Ascending aorta (tissue), 2 donors: Measurements from ENCODE around the gene MYO3B. TPM values are rescaled to one million over a fixed set of nuclear protein-coding genes. Genes with fewer than 3 reads are reported as not detected.
"Not testable (repeated sequence)": the region's sequence is repeated elsewhere in the genome, so short reads cannot be mapped to it uniquely, and the experiment has no call there.

ENCODE experiments used
- DNase-seq, 2 donors: peaks; one replicate each; pipeline ENCODE4 v3.0.0-alpha.2; 2019; ENCODE audit warnings: low spot score in 2 of 2
- H3K27ac ChIP-seq, 2 donors: fragments of 200-600 bp; sonication (generic); one replicate each; pipeline ENCODE4 v1.5.1; 2016 to 2017; ENCODE audit warnings: mild to moderate bottlenecking in 1 of 2
- H3K27me3 ChIP-seq: fragments of 200-600 bp; sonication (generic); one replicate; pipeline ENCODE4 v1.5.1; 2017
- H3K36me3 ChIP-seq, 2 donors: fragments of 200-600 bp; sonication (generic); one replicate each; pipeline ENCODE4 v1.5.1; 2016
- H3K4me1 ChIP-seq, 2 donors: fragments of 200-600 bp; sonication (generic); one replicate each; pipeline ENCODE4 v1.5.1; 2016 to 2017; ENCODE audit warnings: mild to moderate bottlenecking in 1 of 2
- H3K4me3 ChIP-seq, 2 donors: fragments of 200-600 bp; sonication (generic); one replicate each; pipeline ENCODE4 v1.5.1; 2016 to 2017; ENCODE audit warnings: mild to moderate bottlenecking in 1 of 2
- H3K9me3 ChIP-seq, 2 donors: fragments of 200-600 bp; sonication (generic); one replicate each; pipeline ENCODE4 v1.5.1; 2016
- intact Hi-C: fragments of 100-400 bp; cut with DNase I; formaldehyde crosslinking; loops from one replicate; pipeline ENCODE4 v1.15.1; 2023
- total RNA-seq: library from RNA; depleted of rRNA; stranded (reverse); fragments of >200 nt; gene quantifications from one replicate; pipeline ENCODE4 v1.1.0, GENCODE V29; 2016
- TF ChIP-seq, protein P1 (sequence below), 3 experiments: fragments of 200-600 bp in 2 of 3; fragments of 450-650 bp in 1 of 3; sonication (generic) in 2 of 3; IDR thresholded peaks; one replicate each; pipeline ENCODE4 v1.5.1; 2016 to 2019; ENCODE audit warnings: antibody characterized with exemption in 3 of 3, mild to moderate bottlenecking in 1 of 3, moderate library complexity in 1 of 3

Gene MYO3B
- total RNA-seq, 1 donor from 2014 or later, result not detected

DNA sequence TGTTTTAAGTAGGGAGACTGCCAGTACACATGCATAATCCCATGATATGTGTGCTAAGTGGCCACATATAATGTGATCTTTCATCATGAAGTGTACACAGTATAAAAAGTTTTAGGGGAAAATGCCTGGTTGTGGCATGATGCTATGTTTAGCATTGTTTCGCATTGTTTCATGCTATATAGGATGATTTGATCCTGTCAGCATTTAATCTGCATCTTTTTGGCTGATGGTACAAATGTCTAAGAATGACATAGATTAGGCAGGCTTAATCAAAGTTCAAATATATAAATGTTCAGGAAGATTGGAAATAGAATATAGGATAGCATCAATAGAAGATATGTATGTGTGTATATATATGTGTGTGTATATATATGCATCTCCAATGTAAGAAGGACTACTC lies 83.6 kb downstream of the MYO3B start:
- TF ChIP-seq, protein P1, sequence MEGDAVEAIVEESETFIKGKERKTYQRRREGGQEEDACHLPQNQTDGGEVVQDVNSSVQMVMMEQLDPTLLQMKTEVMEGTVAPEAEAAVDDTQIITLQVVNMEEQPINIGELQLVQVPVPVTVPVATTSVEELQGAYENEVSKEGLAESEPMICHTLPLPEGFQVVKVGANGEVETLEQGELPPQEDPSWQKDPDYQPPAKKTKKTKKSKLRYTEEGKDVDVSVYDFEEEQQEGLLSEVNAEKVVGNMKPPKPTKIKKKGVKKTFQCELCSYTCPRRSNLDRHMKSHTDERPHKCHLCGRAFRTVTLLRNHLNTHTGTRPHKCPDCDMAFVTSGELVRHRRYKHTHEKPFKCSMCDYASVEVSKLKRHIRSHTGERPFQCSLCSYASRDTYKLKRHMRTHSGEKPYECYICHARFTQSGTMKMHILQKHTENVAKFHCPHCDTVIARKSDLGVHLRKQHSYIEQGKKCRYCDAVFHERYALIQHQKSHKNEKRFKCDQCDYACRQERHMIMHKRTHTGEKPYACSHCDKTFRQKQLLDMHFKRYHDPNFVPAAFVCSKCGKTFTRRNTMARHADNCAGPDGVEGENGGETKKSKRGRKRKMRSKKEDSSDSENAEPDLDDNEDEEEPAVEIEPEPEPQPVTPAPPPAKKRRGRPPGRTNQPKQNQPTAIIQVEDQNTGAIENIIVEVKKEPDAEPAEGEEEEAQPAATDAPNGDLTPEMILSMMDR (IDR thresholded peaks at IDR 0.05), result no peak
- H3K9me3 ChIP-seq, result peaks cover 0 to 4% of the 10 kb centered on the region in 2 donors
- no peak overlapping the region for H3K4me3 ChIP-seq
- H3K4me1 ChIP-seq, result no peaks in the 10 kb centered on the region
- no peaks in the 10 kb centered on the region for H3K36me3 ChIP-seq
- no peak overlapping the region for H3K27ac ChIP-seq
- no peak for DNase-seq
- no peaks in the 10 kb centered on the region for H3K27me3 ChIP-seq
- intact Hi-C loops, result no loop called here

DNA sequence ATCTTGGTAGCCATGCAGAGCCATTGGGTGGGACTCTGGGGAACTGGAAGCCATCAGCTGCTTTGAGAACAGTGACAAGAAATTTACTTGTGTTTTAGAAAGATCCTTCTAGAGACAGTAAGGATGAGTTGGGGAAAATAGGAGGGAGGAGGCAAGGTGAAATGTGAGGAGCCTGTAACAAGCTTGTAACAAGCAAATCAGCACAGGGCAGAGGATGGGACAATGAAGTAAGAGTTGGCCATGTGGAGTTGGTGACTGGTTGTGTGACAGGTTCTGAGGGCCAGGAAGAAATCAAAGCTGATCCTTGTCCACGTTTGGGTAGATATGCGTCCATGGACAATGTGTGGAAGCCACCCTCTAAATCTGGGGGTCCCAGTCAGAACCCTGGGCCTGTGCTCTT lies 84.4 kb downstream of the MYO3B start:
- Histone ChIP-seq H3K9me3 (peaks cover 0 to 4% of the 10 kb centered on the region in 2 donors), H3K27me3 (no peaks in the 10 kb centered on the region), H3K36me3 (no peaks in the 10 kb centered on the region), H3K27ac (no peak overlapping the region), H3K4me3 (no peak overlapping the region), H3K4me1 (no peaks in the 10 kb centered on the region)
- TF ChIP-seq, protein P1 (IDR thresholded peaks at IDR 0.05), result no peak
- no peak for DNase-seq
- intact Hi-C loops, result no loop called here

DNA sequence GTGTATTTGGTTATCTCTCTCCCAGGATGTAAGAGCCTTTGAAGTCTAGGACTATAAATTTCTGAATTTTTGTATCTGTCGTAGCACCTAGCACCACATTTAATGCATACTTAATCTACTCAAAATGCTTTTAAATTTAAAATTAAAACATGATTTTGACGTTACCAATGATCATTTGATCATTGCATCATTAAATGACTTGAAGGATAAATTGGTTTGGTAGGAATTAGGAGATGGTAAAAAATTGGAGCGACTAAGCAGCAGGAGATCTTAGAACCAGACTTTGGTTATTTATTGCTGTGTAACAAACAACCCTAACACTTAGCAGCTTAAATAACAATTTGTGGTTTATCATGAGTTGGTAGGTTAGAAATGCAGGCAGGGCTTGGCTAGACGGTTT lies 84.9 kb downstream of the MYO3B start:
- DNase-seq, result no peak
- intact Hi-C loops, result no loop called here
- H3K36me3 ChIP-seq, result no peaks in the 10 kb centered on the region
- no peak overlapping the region for H3K27ac ChIP-seq
- H3K4me1 ChIP-seq, result no peaks in the 10 kb centered on the region
- no peak overlapping the region for H3K4me3 ChIP-seq
- TF ChIP-seq, protein P1 (IDR thresholded peaks at IDR 0.05), result no peak
- no peaks in the 10 kb centered on the region for H3K27me3 ChIP-seq
- H3K9me3 ChIP-seq, result peaks cover 0 to 4% of the 10 kb centered on the region in 2 donors

DNA sequence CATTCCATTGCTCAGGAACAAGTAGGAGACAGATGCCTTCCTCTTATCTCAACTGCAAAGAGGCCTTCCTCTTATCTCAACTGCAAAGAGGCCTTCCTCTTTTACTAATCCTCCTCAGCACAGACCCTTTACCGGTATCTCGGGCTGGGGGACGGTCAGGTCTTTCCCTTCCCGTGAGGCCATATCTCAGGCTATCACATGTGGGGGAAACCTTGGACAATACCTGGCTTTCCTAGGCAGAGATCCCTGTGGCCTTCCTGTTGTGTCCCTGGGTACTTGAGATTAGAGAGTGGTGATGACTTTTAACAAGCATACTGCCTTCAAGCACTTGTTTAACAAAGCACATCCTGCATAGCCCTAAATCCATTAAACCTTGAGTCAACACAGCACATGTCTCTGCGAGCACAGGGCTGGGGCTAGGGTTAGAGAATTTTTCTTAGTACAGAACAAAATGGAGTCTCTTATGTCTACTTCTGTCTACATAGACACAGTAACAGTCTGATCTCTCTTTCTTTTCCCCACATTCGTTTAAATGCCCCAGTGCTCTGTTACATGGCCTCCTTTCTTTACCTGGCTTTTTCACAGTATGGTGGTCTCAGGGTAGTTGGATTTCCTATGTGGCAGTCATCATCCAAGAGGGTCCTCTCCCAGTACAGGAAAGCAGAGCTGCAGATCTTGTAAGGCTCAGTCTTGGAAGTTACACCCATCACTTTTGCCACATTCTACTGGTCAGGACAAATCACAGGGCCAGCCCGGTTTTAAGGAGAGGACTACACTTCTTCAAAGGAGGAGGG lies 86.0 kb downstream of the MYO3B start:
- H3K27ac ChIP-seq, H3K9me3 ChIP-seq, H3K36me3 ChIP-seq, H3K27me3 ChIP-seq, H3K4me3 ChIP-seq, H3K4me1 ChIP-seq, intact Hi-C loops, DNase-seq: not testable (repeated sequence)

DNA sequence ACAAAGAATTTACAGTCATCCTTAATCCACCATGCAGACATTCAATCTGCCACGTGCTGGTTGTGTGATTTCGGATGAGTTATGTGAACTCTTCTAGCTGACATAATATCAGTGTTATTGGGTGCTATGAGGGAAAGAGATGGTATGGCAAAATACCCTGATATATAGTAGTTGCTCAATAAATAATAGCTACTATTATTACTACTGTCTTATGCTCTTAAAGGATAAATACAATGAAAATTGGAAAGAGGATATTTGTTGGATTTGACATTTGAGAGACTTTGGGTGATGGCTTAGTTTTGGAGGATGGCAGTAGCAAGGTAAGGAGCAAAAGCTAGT lies 86.5 kb downstream of the MYO3B start:
- Histone ChIP-seq H3K4me3 (no peak overlapping the region), H3K27ac (no peak overlapping the region), H3K36me3 (no peaks in the 10 kb centered on the region), H3K4me1 (no peaks in the 10 kb centered on the region), H3K27me3 (no peaks in the 10 kb centered on the region), H3K9me3 (peaks cover 0 to 4% of the 10 kb centered on the region in 2 donors)
- TF ChIP-seq, protein P1 (IDR thresholded peaks at IDR 0.05), result no peak
- no peak for DNase-seq
- intact Hi-C loops, result no loop called here

DNA sequence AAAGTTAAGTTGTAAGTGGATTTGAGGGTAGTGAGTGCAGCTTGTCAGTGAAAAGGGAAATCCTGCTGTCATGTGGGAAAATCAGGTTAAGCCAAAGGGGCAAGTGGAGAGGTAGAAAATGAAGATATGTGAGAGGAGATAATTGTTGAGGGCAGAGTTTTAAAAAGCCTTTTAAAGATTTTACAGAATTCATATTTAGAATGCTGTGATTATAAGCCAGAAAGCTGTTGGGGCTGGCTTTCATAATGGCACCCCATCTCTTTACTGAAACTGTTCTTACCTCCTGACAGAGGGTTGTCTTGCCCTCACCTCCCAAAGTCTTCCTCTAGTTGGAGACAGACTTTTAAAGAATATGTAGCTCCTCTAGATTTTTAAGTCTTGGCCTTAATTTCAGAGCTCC lies 86.9 kb downstream of the MYO3B start:
- H3K4me1 ChIP-seq, result no peaks in the 10 kb centered on the region
- H3K27ac ChIP-seq, result no peak overlapping the region
- no peak overlapping the region for H3K4me3 ChIP-seq
- DNase-seq, result no peak
- intact Hi-C loops, result no loop called here
- TF ChIP-seq, protein P1 (IDR thresholded peaks at IDR 0.05), result no peak
- H3K36me3 ChIP-seq, result no peaks in the 10 kb centered on the region
- peaks cover 0 to 4% of the 10 kb centered on the region in 2 donors for H3K9me3 ChIP-seq
- H3K27me3 ChIP-seq, result no peaks in the 10 kb centered on the region
